ENCODE measurements around the gene GXYLT1. TPM values are rescaled to one million over a fixed set of nuclear protein-coding genes. Genes with fewer than 3 reads are reported as not detected.
A peak's percentile ranks its signal among the peaks of the same experiment; 100 is the strongest.
"Not testable (repeated sequence)": the region's sequence is repeated elsewhere in the genome, so short reads cannot be mapped to it uniquely, and the experiment has no call there.

Gene GXYLT1
- 10 to 100 TPM in 2 of 4 donors, 1 to 10 TPM in 2; 3.6 to 17.5 (median 8.7) TPM for total RNA-seq

- TF ChIP-seq, protein P1, sequence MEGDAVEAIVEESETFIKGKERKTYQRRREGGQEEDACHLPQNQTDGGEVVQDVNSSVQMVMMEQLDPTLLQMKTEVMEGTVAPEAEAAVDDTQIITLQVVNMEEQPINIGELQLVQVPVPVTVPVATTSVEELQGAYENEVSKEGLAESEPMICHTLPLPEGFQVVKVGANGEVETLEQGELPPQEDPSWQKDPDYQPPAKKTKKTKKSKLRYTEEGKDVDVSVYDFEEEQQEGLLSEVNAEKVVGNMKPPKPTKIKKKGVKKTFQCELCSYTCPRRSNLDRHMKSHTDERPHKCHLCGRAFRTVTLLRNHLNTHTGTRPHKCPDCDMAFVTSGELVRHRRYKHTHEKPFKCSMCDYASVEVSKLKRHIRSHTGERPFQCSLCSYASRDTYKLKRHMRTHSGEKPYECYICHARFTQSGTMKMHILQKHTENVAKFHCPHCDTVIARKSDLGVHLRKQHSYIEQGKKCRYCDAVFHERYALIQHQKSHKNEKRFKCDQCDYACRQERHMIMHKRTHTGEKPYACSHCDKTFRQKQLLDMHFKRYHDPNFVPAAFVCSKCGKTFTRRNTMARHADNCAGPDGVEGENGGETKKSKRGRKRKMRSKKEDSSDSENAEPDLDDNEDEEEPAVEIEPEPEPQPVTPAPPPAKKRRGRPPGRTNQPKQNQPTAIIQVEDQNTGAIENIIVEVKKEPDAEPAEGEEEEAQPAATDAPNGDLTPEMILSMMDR (IDR thresholded peaks at IDR 0.05) = no peak
- TF ChIP-seq EP300 (IDR thresholded peaks at IDR 0.05; ENCODE audit: low read depth) (no peak), POLR2A (IDR thresholded peaks at IDR 0.05) (peak; percentile 65), POLR2AphosphoS5 (IDR thresholded peaks at IDR 0.05) (peak; percentile 83 to 92 (median 88))
- H3K9me3 ChIP-seq = no peaks in the 10 kb centered on the region
- peaks cover 0 to 27% (median 10%) of the 10 kb centered on the region in 4 donors for H3K4me1 ChIP-seq
- 1% methylated on average over 36 of the region's 106 CpGs; no CpG with 5 or more reads in 1 of the 2 donors for WGBS, 2 donors (ENCODE audit: low coverage in 1 of 2)
- peak within 1 kb of the TSS; percentile 64 to 95 (median 74) for H3K4me3 ChIP-seq
- peak; percentile 95 for DNase-seq
- in situ Hi-C loops (cut with MboI; ENCODE audit: low pct_ligation_motif_present in 1 of 4, low pct_unique_long_range_greater_than_20kb in 1 of 4, low sequenced_read_pairs in 3 of 4) = loop anchor here in 3 of 4 donors (10.0 to 25.0 kb wide), 5 partner anchors 90 to 1193 kb away; partner anchors contain the start of genes YAF2 (in 2 of the 3), PPHLN1 (in 1 of the 3) and ZCRB1 (in 1 of the 3)
- intact Hi-C loops (cut with DNase I; ENCODE audit: low total_unique reads) = loop anchor here (5.0 kb wide), 1 partner anchor 93 kb away; the partner anchor contains the start of gene YAF2
- no peaks in the 10 kb centered on the region for H3K27me3 ChIP-seq
- H3K27ac ChIP-seq = peak within 1 kb of the TSS; percentile 89 to 97 (median 92)
- no peaks in the 10 kb centered on the region for H3K36me3 ChIP-seq
Observed at GRCh38 chr12:42144408-42145196, at the start of gene GXYLT1. Gene GXYLT1, minus strand, starts transcription at chr12:42144874. Its CDS starts 228 bp downstream, at chr12:42144646.

DNA sequence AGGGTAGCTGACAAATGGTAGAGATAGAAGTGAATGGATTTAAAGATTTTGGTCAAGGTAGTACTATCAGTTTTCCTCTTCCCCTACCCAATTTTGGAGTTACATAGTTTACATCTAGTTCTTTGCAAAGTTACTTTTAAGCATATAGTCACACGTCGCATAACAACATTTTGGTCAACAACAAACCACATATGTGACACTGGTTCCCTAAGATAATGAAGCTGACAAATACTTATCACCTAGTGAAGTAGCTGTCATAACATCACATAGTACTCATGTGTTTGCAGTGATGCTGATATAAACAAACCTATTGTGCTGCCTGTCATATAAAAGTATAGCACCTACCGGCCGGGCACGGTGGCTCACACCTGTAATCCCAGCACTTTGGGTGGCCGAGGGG lies 48.0 kb upstream of the GXYLT1 start:
- TF ChIP-seq, protein P1 (IDR thresholded peaks at IDR 0.05) = no peak
- no peak for TF ChIP-seq POLR2A (IDR thresholded peaks at IDR 0.05)
- TF ChIP-seq EP300 (IDR thresholded peaks at IDR 0.05; ENCODE audit: low read depth) = no peak
- TF ChIP-seq POLR2AphosphoS5 (IDR thresholded peaks at IDR 0.05) = no peak
- no peak overlapping the region for H3K27ac ChIP-seq
- no peak overlapping the region for H3K4me3 ChIP-seq
- no peaks in the 10 kb centered on the region for H3K4me1 ChIP-seq
- H3K9me3 ChIP-seq = no peaks in the 10 kb centered on the region
- H3K27me3 ChIP-seq = no peaks in the 10 kb centered on the region
- WGBS, 2 donors (ENCODE audit: low coverage in 1 of 2) = 92 to 100% methylated on average over 3 to 6 of the region's 6 CpGs
- in situ Hi-C loops (cut with MboI; ENCODE audit: low pct_ligation_motif_present in 1 of 4, low pct_unique_long_range_greater_than_20kb in 1 of 4, low sequenced_read_pairs in 3 of 4) (no loop called here), intact Hi-C loops (cut with DNase I; ENCODE audit: low total_unique reads) (loop anchor here (5.0 kb wide), 1 partner anchor 1645 kb away; no protein-coding TSS in a partner anchor)
- no peaks in the 10 kb centered on the region for H3K36me3 ChIP-seq
- DNase-seq = no peak

GRCh38 chr12:42192258-42192657 lies 47.6 kb upstream of the GXYLT1 start:
- intact Hi-C loops (cut with DNase I; ENCODE audit: low total_unique reads) = loop anchor here (5.0 kb wide), 1 partner anchor 1645 kb away; no protein-coding TSS in a partner anchor

GRCh38 chr12:42190376-42190775 lies 45.7 kb upstream of the GXYLT1 start:
- Histone ChIP-seq H3K36me3 (no peaks in the 10 kb centered on the region), H3K27ac (no peak overlapping the region), H3K9me3 (no peaks in the 10 kb centered on the region), H3K27me3 (no peaks in the 10 kb centered on the region), H3K4me3 (no peak overlapping the region), H3K4me1 (no peaks in the 10 kb centered on the region)
- intact Hi-C loops (cut with DNase I; ENCODE audit: low total_unique reads) = loop anchor here (5.0 kb wide), 1 partner anchor 1643 kb away; no protein-coding TSS in a partner anchor
- in situ Hi-C loops (cut with MboI; ENCODE audit: low pct_ligation_motif_present in 1 of 4, low pct_unique_long_range_greater_than_20kb in 1 of 4, low sequenced_read_pairs in 3 of 4) = no loop called here
- no peak for TF ChIP-seq EP300 (IDR thresholded peaks at IDR 0.05; ENCODE audit: low read depth)
- no peak for TF ChIP-seq POLR2AphosphoS5 (IDR thresholded peaks at IDR 0.05)
- TF ChIP-seq, protein P1 (IDR thresholded peaks at IDR 0.05) = no peak
- TF ChIP-seq POLR2A (IDR thresholded peaks at IDR 0.05) = no peak
- no peak for DNase-seq

More at GRCh38 chr12:42192258-42192657, 47.6 kb upstream of the GXYLT1 start:
- TF ChIP-seq EP300 (IDR thresholded peaks at IDR 0.05; ENCODE audit: low read depth) = no peak
- TF ChIP-seq, protein P1 (IDR thresholded peaks at IDR 0.05) = no peak
- no peak for TF ChIP-seq POLR2A (IDR thresholded peaks at IDR 0.05)
- no peak for TF ChIP-seq POLR2AphosphoS5 (IDR thresholded peaks at IDR 0.05)
- DNase-seq = no peak
- WGBS, 2 donors (ENCODE audit: low coverage in 1 of 2) = 86 to 94% methylated on average over 1 of the region's 1 CpG
- no peak overlapping the region for H3K27ac ChIP-seq
- H3K4me1 ChIP-seq = no peaks in the 10 kb centered on the region
- no peaks in the 10 kb centered on the region for H3K27me3 ChIP-seq
- no peaks in the 10 kb centered on the region for H3K9me3 ChIP-seq
- no peak overlapping the region for H3K4me3 ChIP-seq
- no peaks in the 10 kb centered on the region for H3K36me3 ChIP-seq
- in situ Hi-C loops (cut with MboI; ENCODE audit: low pct_ligation_motif_present in 1 of 4, low pct_unique_long_range_greater_than_20kb in 1 of 4, low sequenced_read_pairs in 3 of 4) = no loop called here

GRCh38 chr12:42188275-42188674 lies 43.6 kb upstream of the GXYLT1 start:
- H3K4me1 ChIP-seq; H3K27ac ChIP-seq; in situ Hi-C loops (cut with MboI; ENCODE audit: low pct_ligation_motif_present in 1 of 4, low pct_unique_long_range_greater_than_20kb in 1 of 4, low sequenced_read_pairs in 3 of 4); H3K9me3 ChIP-seq; intact Hi-C loops (cut with DNase I; ENCODE audit: low total_unique reads); H3K4me3 ChIP-seq; H3K27me3 ChIP-seq; H3K36me3 ChIP-seq; DNase-seq: not testable (repeated sequence)
- WGBS, 2 donors (ENCODE audit: low coverage in 1 of 2) = 98 to 100% methylated on average over 3 of the region's 3 CpGs
